ENCODE data around the gene SEC22C.
"Not testable (repeated sequence)": the region's sequence is repeated elsewhere in the genome, so short reads cannot be mapped to it uniquely, and the experiment has no call there.

The SEC22C gene

DNA sequence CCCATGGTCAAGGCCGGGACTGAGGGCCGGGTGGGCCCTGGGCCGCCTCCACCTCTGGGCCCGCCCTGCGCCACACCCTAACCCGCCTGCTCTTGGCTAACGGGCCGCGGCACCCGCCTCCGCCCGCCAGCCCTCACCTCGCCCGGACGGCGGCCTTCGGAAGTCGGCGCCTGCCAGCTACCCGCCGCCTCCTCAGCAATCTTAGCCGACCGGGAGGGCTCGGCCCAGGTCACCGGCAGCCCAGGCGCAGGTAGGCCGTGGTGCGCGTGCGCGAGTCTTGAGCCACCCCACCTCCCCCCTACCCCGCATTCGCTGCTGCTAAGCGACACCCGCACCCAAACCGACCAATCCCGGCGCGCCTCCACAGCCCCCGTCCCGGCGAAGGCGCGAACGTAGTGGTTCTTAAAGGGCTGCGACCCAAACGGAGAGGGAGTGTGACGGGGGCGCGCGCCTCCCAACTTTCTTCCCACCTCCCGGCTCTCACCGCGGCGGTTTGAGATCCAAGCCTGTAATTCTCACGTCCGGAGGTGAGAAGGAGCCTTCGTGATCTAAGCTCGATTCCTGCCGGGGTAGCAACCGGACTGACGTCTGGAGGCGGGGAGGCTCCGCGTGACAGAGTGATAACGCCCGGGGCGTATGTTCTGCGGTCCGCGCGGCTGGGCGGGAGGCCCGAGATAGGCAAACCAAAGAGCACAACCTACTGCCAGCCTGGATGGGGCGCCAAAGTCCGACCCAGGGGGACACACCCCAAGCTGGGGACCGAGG, at the start of gene SEC22C:
SEC22C (minus strand) TSS at position 259 of the 765 bp plus-strand sequence. CDS start 12,921 bp downstream, outside the sequence.
- peak; percentile 91 to 96 (median 94) for DNase-seq

GRCh38 chr3:42613462-42613861, 31.7 kb upstream of the SEC22C start:
- peak; percentile 12 to 24 (median 21) for DNase-seq

DNA sequence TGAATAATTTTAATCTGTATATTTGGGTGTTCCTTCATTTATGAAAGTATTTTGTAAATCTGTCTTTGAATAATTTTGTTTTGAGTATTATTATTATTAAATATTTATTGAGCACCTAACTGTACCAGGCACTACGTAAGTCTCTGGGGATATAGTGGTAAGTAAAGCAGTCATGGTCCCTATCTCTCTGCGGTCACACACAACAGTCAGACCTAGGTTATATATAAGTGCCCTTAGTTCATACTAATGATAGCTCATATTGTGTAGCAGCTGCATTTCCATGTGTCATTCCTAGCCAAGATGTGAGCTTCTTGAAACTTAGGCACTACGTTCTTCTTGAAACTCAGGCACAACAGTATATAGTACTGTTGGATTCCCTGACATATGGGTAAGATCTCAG, 31.2 kb upstream of the SEC22C start:
- DNase-seq = no peak

- DNase-seq = no peak
These were observed 30.4 kb upstream of the SEC22C start for GRCh38 chr3:42612217-42612616.

GRCh38 chr3:42610976-42611375, 29.2 kb upstream of the SEC22C start:
- DNase-seq = no peak

GRCh38 chr3:42608581-42608980, 26.8 kb upstream of the SEC22C start:
- DNase-seq = no peak

DNA sequence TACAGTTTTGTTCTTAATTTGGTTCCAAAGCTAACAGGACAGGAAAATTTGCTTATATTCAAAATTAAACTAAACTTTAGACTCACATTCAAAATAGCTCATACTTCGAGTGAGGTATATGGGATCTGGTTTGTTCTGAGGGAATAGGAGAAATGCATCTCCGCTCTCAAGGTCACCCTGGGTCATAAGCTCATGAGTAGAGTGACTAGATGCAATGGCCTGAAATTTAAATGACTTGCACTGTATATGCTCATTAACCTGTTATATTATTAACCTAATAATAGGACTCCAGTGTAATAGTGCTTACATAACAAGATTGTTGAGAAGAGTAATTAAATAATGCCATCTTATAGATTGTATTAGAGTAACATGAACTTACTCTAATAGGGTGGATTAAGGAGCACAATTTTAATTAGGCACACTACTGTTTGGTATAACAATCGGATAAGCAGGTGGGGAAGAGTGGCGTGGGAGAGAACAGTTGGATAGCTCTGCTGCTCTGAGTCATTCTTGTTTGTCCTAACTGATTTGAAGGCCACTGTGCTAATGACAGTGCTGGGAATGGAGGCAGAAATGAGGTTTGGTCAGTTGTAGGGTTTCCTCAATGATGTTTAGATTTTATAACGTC, 23.9 kb upstream of the SEC22C start:
- peak in 1 of 3 donors; percentile 0 for DNase-seq

GRCh38 chr3:42602961-42603360, 21.2 kb upstream of the SEC22C start:
- DNase-seq = no peak

GRCh38 chr3:42601896-42602581, 20.3 kb upstream of the SEC22C start:
- DNase-seq = peak in 1 of 3 donors; percentile 6

- peak; percentile 72 to 80 (median 78) for DNase-seq
These were observed 19.4 kb upstream of the SEC22C start for GRCh38 chr3:42600958-42601675.

DNA sequence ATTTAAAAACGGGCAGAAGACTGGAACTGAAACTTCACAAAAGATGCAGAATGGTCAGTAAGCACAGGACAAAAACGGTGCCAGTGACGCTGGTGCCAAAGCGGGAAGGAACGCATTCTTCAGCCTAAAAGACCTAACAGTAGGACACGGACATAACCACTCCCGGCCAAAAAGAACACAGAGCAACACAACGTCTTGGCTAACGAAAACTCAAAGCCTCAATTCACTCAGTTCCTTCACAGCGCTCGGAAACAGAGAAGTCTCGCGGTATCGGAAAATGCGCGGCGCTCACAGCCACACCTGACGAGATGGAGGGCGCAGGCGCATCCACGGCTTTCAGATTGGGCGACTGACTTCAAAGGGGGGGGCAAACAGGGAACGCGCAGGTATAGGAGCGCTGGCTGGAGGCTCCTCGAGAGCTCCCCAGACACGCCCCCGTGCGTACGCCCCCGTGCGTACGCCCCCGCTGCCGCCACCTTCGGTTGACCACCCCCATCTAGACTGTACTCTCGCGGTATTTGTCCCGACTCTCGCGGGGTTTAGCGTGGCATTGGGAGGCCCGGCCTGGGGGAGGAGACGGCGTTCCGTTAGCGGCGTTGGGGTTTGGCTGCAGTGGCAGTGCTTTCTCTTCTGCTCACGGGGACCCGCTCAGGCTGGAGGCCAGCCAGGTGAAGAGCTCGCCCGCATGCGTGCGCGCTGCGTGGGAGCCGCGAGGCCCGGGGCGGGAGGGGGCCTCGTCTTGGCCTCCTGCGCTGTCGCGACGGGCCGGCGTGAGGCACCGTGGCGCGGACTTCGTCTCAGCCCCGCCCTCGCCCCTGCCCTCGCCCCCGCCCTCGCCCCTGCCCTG, 18.6 kb upstream of the SEC22C start, which contains the start of gene NKTR:
NKTR (plus strand) TSS at position 576 of the 847 bp plus-strand sequence. CDS start 321 bp downstream, outside the sequence.
- peak; percentile 95 to 98 (median 96) for DNase-seq

GRCh38 chr3:42597098-42597497, 15.3 kb upstream of the SEC22C start:
- DNase-seq = not testable (repeated sequence)

- DNase-seq = no peak
These were observed 13.9 kb upstream of the SEC22C start for GRCh38 chr3:42595682-42596081.

DNA sequence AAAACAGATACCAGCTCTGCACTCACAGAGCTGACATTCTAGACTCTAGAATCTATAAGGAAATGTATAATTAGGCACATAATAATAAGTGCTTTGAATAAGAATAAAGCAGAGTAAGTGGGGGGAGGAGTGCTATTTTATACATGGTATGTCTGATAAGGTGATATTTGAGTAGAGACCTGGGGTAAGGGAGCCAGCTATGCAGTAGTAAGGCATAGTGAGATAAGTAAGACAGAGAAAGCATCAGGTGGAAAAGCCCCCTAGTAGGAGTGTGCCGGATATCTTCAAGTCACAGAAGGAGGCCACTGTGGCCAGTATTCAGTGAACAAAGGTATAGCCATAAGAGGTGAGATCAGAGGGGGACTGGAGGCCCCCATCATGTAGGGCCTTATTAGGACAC, 11.9 kb upstream of the SEC22C start:
- no peak for DNase-seq

- peak in 1 of 3 donors; percentile 8 for DNase-seq
These were observed 10.0 kb upstream of the SEC22C start for GRCh38 chr3:42591811-42592210.

GRCh38 chr3:42590989-42591756, 9.4 kb upstream of the SEC22C start:
- peak; percentile 16 to 26 (median 21) for DNase-seq

DNA sequence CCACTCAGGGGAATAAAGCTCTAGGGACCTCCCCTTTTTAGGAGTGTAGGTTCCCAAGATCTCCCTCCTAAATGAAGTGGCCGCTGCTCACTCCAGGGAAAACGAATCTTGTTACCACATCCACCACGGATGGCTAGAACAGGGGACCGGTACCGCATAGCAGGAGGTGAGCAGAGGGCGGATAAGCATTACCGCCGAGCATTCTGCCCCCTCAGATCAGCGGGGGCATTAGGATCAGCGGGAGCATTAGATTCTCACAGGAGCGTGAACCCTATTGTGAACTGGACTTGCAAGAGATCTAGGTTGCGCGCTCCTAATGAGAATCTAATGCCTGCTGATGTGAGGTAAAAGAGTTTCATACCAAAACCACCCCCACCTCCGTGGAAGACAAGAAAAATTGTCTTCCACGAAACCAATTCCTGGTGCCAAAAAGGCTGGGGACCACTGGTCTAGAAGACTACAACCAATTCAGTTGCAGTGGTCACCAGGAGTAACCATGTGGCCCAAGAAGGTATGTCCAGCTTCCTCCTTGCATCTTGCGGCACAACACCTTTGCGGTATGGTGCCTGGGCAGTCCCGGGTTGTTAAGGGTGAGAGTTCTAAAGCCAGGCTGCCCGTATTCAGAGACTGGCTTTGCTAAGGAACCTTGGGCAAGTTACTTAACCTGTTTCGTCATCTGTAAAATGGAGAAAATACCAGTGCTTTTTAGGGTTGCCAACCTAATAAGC, 7.8 kb upstream of the SEC22C start:
- no peak for DNase-seq

DNA sequence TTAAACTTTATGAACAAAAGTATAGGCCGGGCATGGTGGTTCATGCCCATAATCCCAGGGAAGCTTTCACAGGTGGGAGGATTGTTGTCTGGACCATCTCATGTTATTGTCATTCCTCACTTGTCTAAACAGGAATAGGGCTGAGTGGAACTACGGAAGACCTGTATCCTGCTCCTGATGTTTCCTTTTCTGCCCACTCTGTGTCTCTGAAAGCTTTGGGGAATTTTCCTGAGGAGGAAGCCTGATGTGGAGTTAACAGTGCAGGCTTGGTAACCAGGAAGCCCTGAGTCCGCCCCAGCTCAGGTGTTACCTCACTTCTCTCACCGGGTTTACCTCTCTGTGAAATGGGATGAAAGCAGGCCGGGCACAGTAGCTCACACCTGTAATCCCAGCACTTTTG, 6.9 kb upstream of the SEC22C start:
- no peak for DNase-seq

DNA sequence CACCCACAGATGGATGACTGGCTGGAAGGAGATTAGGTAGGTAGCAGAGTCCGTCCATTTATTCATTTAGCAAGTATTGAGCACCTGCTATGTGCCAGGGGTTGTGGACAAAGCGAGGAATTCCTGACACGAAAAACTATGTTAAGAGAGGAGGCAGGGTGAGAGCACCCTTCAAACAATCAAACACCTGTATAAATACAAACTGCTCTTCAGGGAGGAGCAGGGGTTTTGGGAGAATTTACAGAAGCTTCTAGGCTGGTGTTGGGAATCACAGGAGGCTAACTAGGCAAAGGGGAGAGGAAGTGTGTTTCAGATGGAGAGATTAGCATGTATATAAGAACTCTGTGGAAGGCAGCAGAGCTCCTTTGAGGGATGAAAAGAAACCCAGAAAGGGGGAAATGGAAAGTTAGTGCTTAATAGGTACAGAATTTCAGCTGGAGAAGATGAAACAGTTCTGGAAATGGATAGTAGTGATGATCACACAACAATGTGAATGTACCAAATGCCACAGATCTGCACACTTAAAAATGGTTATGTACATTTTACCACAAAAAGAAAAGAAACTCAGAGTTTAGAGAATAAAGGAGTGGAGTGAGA, 805 bp upstream of the SEC22C start:
- DNase-seq = peak in 1 of 3 donors; percentile 3

DNA sequence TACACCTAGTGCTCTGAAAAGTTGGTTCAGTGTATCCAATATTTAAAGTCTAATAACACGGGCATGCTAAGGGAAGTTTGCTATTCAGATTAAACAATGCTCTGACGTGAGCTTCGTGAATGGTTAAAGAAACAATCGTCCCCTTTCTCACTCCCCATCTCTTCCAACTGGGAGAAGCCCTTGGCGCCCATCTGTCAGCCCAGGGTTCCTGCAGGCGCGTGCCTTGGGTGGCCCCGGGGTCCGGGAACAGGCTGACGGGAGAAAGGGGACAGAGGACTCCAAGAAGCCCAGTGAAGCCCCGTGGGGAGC, 413 bp downstream of the SEC22C start:
- no peak for DNase-seq

Data from suppressor macrophage treated with lipopolysaccharide for 1 hour (primary cell).